Calu3 (cell line): ENCODE measurements around the gene LRRN4. TPM values are rescaled to one million over a fixed set of nuclear protein-coding genes. Genes with fewer than 3 reads are reported as not detected.

Experiments
- BruUV-seq: library from RNA; stranded (reverse); fragments of 400-500 nt; replicated peaks from 2 replicates; lab custom pipeline; 2021; lab: Mats Ljungman, UMichigan
- CTCF ChIA-PET: fragments of 300-600 bp; sonication (Branson Sonifier 250); formaldehyde crosslinking; loops from one replicate; lab custom pipeline; 2022; ENCODE audit warnings: antibody characterized with exemption; lab: Charles Lee
- DNase-seq: peaks from one replicate; pipeline ENCODE4 v3.0.0; 2022
- H3K27ac Mint-ChIP-seq: one replicate; pipeline ENCODE4 v1.8.0; 2022; ENCODE audit warnings: mixed read lengths; ENCODE audit not compliant: unreplicated experiment
- H3K27me3 Mint-ChIP-seq: one replicate; pipeline ENCODE4 v1.8.0; 2022; ENCODE audit warnings: mixed read lengths; ENCODE audit not compliant: unreplicated experiment
- H3K36me3 Mint-ChIP-seq: one replicate; pipeline ENCODE4 v1.8.0; 2022; ENCODE audit warnings: mild to moderate bottlenecking, moderate library complexity, mixed read lengths; ENCODE audit not compliant: insufficient read depth, unreplicated experiment
- H3K4me1 Mint-ChIP-seq: one replicate; pipeline ENCODE4 v1.8.0; 2022; ENCODE audit warnings: mild to moderate bottlenecking, low read depth, mixed read lengths; ENCODE audit not compliant: unreplicated experiment
- H3K4me3 Mint-ChIP-seq: one replicate; pipeline ENCODE4 v1.8.0; 2022; ENCODE audit warnings: mild to moderate bottlenecking, low read depth, moderate library complexity, mixed read lengths; ENCODE audit not compliant: unreplicated experiment
- H3K9me3 Mint-ChIP-seq: one replicate; pipeline ENCODE4 v1.8.0; 2022; ENCODE audit warnings: low read depth, mixed read lengths; ENCODE audit not compliant: unreplicated experiment
- CTCF ChIP-seq: fragments of 200-600 bp; IDR thresholded peaks from one replicate; pipeline ENCODE4 v1.8.0; 2022; ENCODE audit warnings: antibody characterized with exemption; ENCODE audit not compliant: unreplicated experiment
- intact Hi-C: fragments of 100-400 bp; cut with micrococcal nuclease; formaldehyde crosslinking; loops from one replicate; pipeline ENCODE4 v1.10.0; 2022; ENCODE audit not compliant: unreplicated experiment
- total RNA-seq: library from RNA; stranded (reverse); gene quantifications from 2 replicates; pipeline ENCODE4 v1.2.3, GENCODE V29; 2022

The LRRN4 gene
- total RNA-seq, 1 experiment from 2014 or later = 2.6 TPM

GRCh38 chr20:6099819-6100218 lies 46.0 kb upstream of the LRRN4 start:
- Mint-ChIP-seq H3K4me1 (no peaks in the 10 kb centered on the region), H3K9me3 (no peaks in the 10 kb centered on the region), H3K36me3 (peaks cover 6% of the 10 kb centered on the region), H3K27me3 (no peaks in the 10 kb centered on the region), H3K4me3 (no peak overlapping the region), H3K27ac (no peak overlapping the region)
- TF ChIP-seq CTCF = no peak
- no TSS peak for BruUV-seq
- DNase-seq = no peak
- intact Hi-C loops = no loop called here
- CTCF ChIA-PET = no interaction called here

- no peaks in the 10 kb centered on the region for H3K4me1 Mint-ChIP-seq
- H3K27ac Mint-ChIP-seq = no peak overlapping the region
- intact Hi-C loops = no loop called here
- peaks cover 13% of the 10 kb centered on the region for H3K36me3 Mint-ChIP-seq
- no peaks in the 10 kb centered on the region for H3K9me3 Mint-ChIP-seq
- no peak for DNase-seq
- TF ChIP-seq CTCF = no peak
- no TSS peak for BruUV-seq
- no peaks in the 10 kb centered on the region for H3K27me3 Mint-ChIP-seq
- H3K4me3 Mint-ChIP-seq = no peak overlapping the region
- CTCF ChIA-PET = no interaction called here
These were observed 41.5 kb upstream of the LRRN4 start for GRCh38 chr20:6095409-6095808.

- CTCF ChIA-PET = no interaction called here
- intact Hi-C loops = no loop called here
- TF ChIP-seq CTCF = no peak
- Mint-ChIP-seq H3K9me3 (no peaks in the 10 kb centered on the region), H3K4me1 (no peaks in the 10 kb centered on the region), H3K4me3 (no peak overlapping the region), H3K36me3 (peaks cover 21% of the 10 kb centered on the region), H3K27ac (no peak overlapping the region), H3K27me3 (no peaks in the 10 kb centered on the region)
- no peak for DNase-seq
- BruUV-seq = no TSS peak
These were observed 40.7 kb upstream of the LRRN4 start for GRCh38 chr20:6094565-6094964.

- Mint-ChIP-seq H3K27ac (no peak overlapping the region), H3K4me1 (no peaks in the 10 kb centered on the region), H3K4me3 (no peak overlapping the region), H3K27me3 (no peaks in the 10 kb centered on the region), H3K9me3 (no peaks in the 10 kb centered on the region), H3K36me3 (peaks cover 25% of the 10 kb centered on the region)
- BruUV-seq = TSS peak; percentile 11
- CTCF ChIA-PET = no interaction called here
- intact Hi-C loops = no loop called here
- DNase-seq = no peak
- no peak for TF ChIP-seq CTCF
These were observed 40.2 kb upstream of the LRRN4 start for GRCh38 chr20:6094063-6094462.
